ENCODE measurements around the gene SUMO2. TPM values are rescaled to one million over a fixed set of nuclear protein-coding genes. Genes with fewer than 3 reads are reported as not detected.

SUMO2 gene
- total and polyA plus RNA-seq, 2 of the 13 experiments (the other 11 are each of a cell fraction or from before 2014, with no cell fraction given) = 337 to 553 TPM

GRCh38 chr17:75191584-75191983, 8.8 kb upstream of the SUMO2 start:
- BruUV-seq (replicated peaks) = no TSS peak
- no peak overlapping the region for H2AFZ ChIP-seq (ENCODE audit: low read length)
- TF ChIP-seq ATF7 (IDR thresholded peaks at IDR 0.05) = peak; percentile 98
- no peak for TF ChIP-seq ATF7 (CRISPR knock-in tag; IDR thresholded peaks at IDR 0.05)
- TF ChIP-seq PAWR (CRISPR knock-in tag; IDR thresholded peaks at IDR 0.05; ENCODE audit: borderline replicate concordance) = no peak
- TF ChIP-seq CEBPB (IDR thresholded peaks at IDR 0.05; ENCODE audit: borderline replicate concordance, low read depth, low read length) = 0 out of 2 replicates have a peak, but pooled peaks have one; percentile 23
- peak; percentile 35; the same call in 1 of the 2 replicates for TF ChIP-seq ZNF362 (CRISPR knock-in tag; IDR thresholded peaks at IDR 0.05; ENCODE audit: borderline replicate concordance)
- TF ChIP-seq CREB1 (IDR thresholded peaks at IDR 0.05) = peak; percentile 83
- TF ChIP-seq CREB1 (CRISPR knock-in tag; IDR thresholded peaks at IDR 0.05) = no peak
- no peak overlapping the region for H3K27ac ChIP-seq (ENCODE audit: extremely low read length, insufficient read depth, low read length)
- WGBS (ENCODE audit: low lambda C conversion rate) = 34% methylated on average over 4 of the region's 4 CpGs
- CTCF ChIA-PET (ENCODE audit: low intra/inter-chr PET ratio, low total read pairs) = no interaction called here
- H3K27me3 ChIP-seq (ENCODE audit: control insufficient read depth in 1 of 2, insufficient read depth in 2 of 2, low read length in 2 of 2) = no peaks in the 10 kb centered on the region
- no peak overlapping the region for H3K4me3 ChIP-seq (replicated peaks in 1 of 3; ENCODE audit: insufficient read depth in 1 of 3, low read depth in 2 of 3, low read length in 3 of 3)
- no peaks in the 10 kb centered on the region for H3K79me2 ChIP-seq (ENCODE audit: insufficient read depth, low read length)
- H3K4me2 ChIP-seq (ENCODE audit: low read depth, low read length) = no peak overlapping the region; the same call in 1 of the 2 replicates
- no peaks in the 10 kb centered on the region for H3K36me3 ChIP-seq (replicated peaks in 1 of 2; ENCODE audit: control insufficient read depth in 1 of 2, insufficient read depth in 2 of 2, low read length in 2 of 2)
- H3K9me3 ChIP-seq (ENCODE audit: low read length) = no peaks in the 10 kb centered on the region
- POLR2A ChIA-PET = interaction anchor here (1.5 kb wide), 1 partner anchor 9 kb away, joined by 7 read pairs; the partner anchor contains the start of gene SUMO2
- no peaks in the 10 kb centered on the region for H4K20me1 ChIP-seq (ENCODE audit: insufficient read depth, low read length)
- ATAC-seq (no peak), FAIRE-seq (no peak), DNase-seq (ENCODE audit: low spot score) (no peak)
- H3K9ac ChIP-seq (ENCODE audit: insufficient read depth, low read depth, low read length) = no peak overlapping the region
- in situ Hi-C loops (cut with HindIII; ENCODE audit: extremely low pct_ligation_motif_present, low pct_unique_long_range_greater_than_20kb) (no loop called here), intact Hi-C loops (cut with micrococcal nuclease; ENCODE audit: unreplicated experiment) (no loop called here)
- peaks cover 33% of the 10 kb centered on the region for H3K4me1 ChIP-seq (ENCODE audit: insufficient read depth, low read length)

- H4K20me1 ChIP-seq (ENCODE audit: insufficient read depth, low read length) = no peaks in the 10 kb centered on the region
- H3K9me3 ChIP-seq (ENCODE audit: low read length) = no peaks in the 10 kb centered on the region
- DNase-seq (ENCODE audit: low spot score) = no peak
- no peak overlapping the region for H3K9ac ChIP-seq (ENCODE audit: insufficient read depth, low read depth, low read length)
- H3K27me3 ChIP-seq (ENCODE audit: control insufficient read depth in 1 of 2, insufficient read depth in 2 of 2, low read length in 2 of 2) = no peaks in the 10 kb centered on the region
- no peak overlapping the region for H3K27ac ChIP-seq (ENCODE audit: extremely low read length, insufficient read depth, low read length)
- in situ Hi-C loops (cut with HindIII; ENCODE audit: extremely low pct_ligation_motif_present, low pct_unique_long_range_greater_than_20kb) (no loop called here), intact Hi-C loops (cut with micrococcal nuclease; ENCODE audit: unreplicated experiment) (no loop called here)
- TF ChIP-seq ZNF468 (CRISPR knock-in tag; IDR thresholded peaks at IDR 0.05) (no peak), EHMT2 (IDR thresholded peaks at IDR 0.05; ENCODE audit: borderline replicate concordance, low read depth, low read length) (no peak), ZSCAN5A (CRISPR knock-in tag; IDR thresholded peaks at IDR 0.05; ENCODE audit: borderline replicate concordance) (no peak), ZNF24 (IDR thresholded peaks at IDR 0.05) (peak; percentile 87), ZNF792 (CRISPR knock-in tag; IDR thresholded peaks at IDR 0.05) (no peak), ZBTB7B (CRISPR knock-in tag; IDR thresholded peaks at IDR 0.05) (no peak), ZNF225 (CRISPR knock-in tag; IDR thresholded peaks at IDR 0.05) (no peak), TBX2 (CRISPR knock-in tag; IDR thresholded peaks at IDR 0.05; ENCODE audit: borderline replicate concordance) (no peak), SOX13 (IDR thresholded peaks at IDR 0.05) (no peak), SOX13 (CRISPR knock-in tag; conservative IDR thresholded peaks at IDR 0.05 in 1 of 2, IDR thresholded peaks at IDR 0.05 in 1 of 2) (no peak)
- POLR2A ChIA-PET = interaction anchor here (1.7 kb wide), 1 partner anchor 11 kb away, joined by 4 read pairs; no protein-coding TSS in a partner anchor
- H3K4me2 ChIP-seq (ENCODE audit: low read depth, low read length) = no peak overlapping the region
- BruUV-seq (replicated peaks) = no TSS peak
- CTCF ChIA-PET (ENCODE audit: low intra/inter-chr PET ratio, low total read pairs) = no interaction called here
- ATAC-seq = no peak
- 81% methylated on average over 6 of the region's 6 CpGs for WGBS (ENCODE audit: low lambda C conversion rate)
- H2AFZ ChIP-seq (ENCODE audit: low read length) = no peak overlapping the region
- peaks cover 29% of the 10 kb centered on the region for H3K4me1 ChIP-seq (ENCODE audit: insufficient read depth, low read length)
- H3K79me2 ChIP-seq (ENCODE audit: insufficient read depth, low read length) = no peaks in the 10 kb centered on the region
- no peak overlapping the region for H3K4me3 ChIP-seq (replicated peaks in 1 of 3; ENCODE audit: insufficient read depth in 1 of 3, low read depth in 2 of 3, low read length in 3 of 3)
- H3K36me3 ChIP-seq (replicated peaks in 1 of 2; ENCODE audit: control insufficient read depth in 1 of 2, insufficient read depth in 2 of 2, low read length in 2 of 2) = no peaks in the 10 kb centered on the region
- no peak for FAIRE-seq
These were observed 5.9 kb upstream of the SUMO2 start for GRCh38 chr17:75188614-75189013.

Data from HepG2 (cell line).